Mammary epithelial cell (primary cell): ENCODE data around the gene LRRC7.

Experiments
- EZH2 ChIP-seq: IDR thresholded peaks from 2 replicates; pipeline ENCODE4 v1.6.1; 2012; ENCODE audit warnings: low read length, inconsistent platforms, borderline replicate concordance
- TF ChIP-seq, protein P1 (sequence below), 2 donors: IDR thresholded peaks in 1 of 2; conservative IDR thresholded peaks in 1 of 2; 2 replicates each; pipeline ENCODE4 v1.5.1; 2011 to 2012; ENCODE audit warnings: inconsistent platforms in 2 of 2, low read length in 2 of 2, mild to moderate bottlenecking in 2 of 2, control low read depth in 1 of 2, low read depth in 1 of 2; ENCODE audit not compliant: insufficient read depth in 1 of 2; ENCODE audit errors: extremely low read depth in 1 of 2

GRCh38 chr1:69814926-69815325 is 247.2 kb downstream of the LRRC7 start:
- TF ChIP-seq, protein P1, sequence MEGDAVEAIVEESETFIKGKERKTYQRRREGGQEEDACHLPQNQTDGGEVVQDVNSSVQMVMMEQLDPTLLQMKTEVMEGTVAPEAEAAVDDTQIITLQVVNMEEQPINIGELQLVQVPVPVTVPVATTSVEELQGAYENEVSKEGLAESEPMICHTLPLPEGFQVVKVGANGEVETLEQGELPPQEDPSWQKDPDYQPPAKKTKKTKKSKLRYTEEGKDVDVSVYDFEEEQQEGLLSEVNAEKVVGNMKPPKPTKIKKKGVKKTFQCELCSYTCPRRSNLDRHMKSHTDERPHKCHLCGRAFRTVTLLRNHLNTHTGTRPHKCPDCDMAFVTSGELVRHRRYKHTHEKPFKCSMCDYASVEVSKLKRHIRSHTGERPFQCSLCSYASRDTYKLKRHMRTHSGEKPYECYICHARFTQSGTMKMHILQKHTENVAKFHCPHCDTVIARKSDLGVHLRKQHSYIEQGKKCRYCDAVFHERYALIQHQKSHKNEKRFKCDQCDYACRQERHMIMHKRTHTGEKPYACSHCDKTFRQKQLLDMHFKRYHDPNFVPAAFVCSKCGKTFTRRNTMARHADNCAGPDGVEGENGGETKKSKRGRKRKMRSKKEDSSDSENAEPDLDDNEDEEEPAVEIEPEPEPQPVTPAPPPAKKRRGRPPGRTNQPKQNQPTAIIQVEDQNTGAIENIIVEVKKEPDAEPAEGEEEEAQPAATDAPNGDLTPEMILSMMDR (conservative IDR thresholded peaks at IDR 0.05 in 1 of 2, IDR thresholded peaks at IDR 0.05 in 1 of 2; ENCODE audit: extremely low read depth in 1 of 2, insufficient read depth in 1 of 2, low read depth in 1 of 2, low read length in 2 of 2) = no peak
- no peak for TF ChIP-seq EZH2
